Gastroesophageal sphincter (tissue), 4 donors: Measurements from ENCODE around the gene CEP41. TPM values are rescaled to one million over a fixed set of nuclear protein-coding genes. Genes with fewer than 3 reads are reported as not detected.

Experiments
- ATAC-seq: fragments of 150-250 bp; one replicate; pipeline ENCODE4 v1.9.1; 2016; ENCODE audit warnings: mild to moderate bottlenecking, moderate library complexity
- H3K27ac ChIP-seq, 4 donors: fragments of 200-600 bp; sonication (generic) in 3 of 4; 1 replicate in 3 of 4; 2 replicates in 1 of 4; pipeline ENCODE4 v1.5.1; 2016 to 2019
- H3K27me3 ChIP-seq: fragments of 200-600 bp; sonication (generic); one replicate; pipeline ENCODE4 v1.5.1; 2019
- H3K36me3 ChIP-seq, 2 donors: fragments of 200-600 bp; sonication (generic); one replicate each; pipeline ENCODE4 v1.5.1; 2019; ENCODE audit warnings: control low read depth in 1 of 2
- H3K4me1 ChIP-seq, 3 donors: fragments of 200-600 bp; sonication (generic); 1 replicate in 2 of 3; 2 replicates in 1 of 3; pipeline ENCODE4 v1.5.1; 2016 to 2019; ENCODE audit warnings: control low read depth in 2 of 3
- H3K4me3 ChIP-seq, 2 donors: fragments of 200-600 bp; sonication (generic); one replicate each; pipeline ENCODE4 v1.5.1; 2019; ENCODE audit warnings: mild to moderate bottlenecking in 1 of 2, moderate library complexity in 1 of 2
- H3K9me3 ChIP-seq, 3 donors: fragments of 200-600 bp; sonication (generic); one replicate each; pipeline ENCODE4 v1.5.1; 2017 to 2019; ENCODE audit warnings: control low read depth in 2 of 3
- CTCF ChIP-seq, 4 experiments: fragments of 200-600 bp in 2 of 4; fragments of 450-650 bp in 2 of 4; sonication (generic) in 1 of 4; IDR thresholded peaks; one replicate each; pipeline ENCODE4 v1.5.1; 2017 to 2019; ENCODE audit warnings: antibody characterized with exemption in 4 of 4, mild to moderate bottlenecking in 2 of 4, moderate library complexity in 2 of 4
- EP300 ChIP-seq: sonication (generic); formaldehyde crosslinking; IDR thresholded peaks from one replicate; pipeline ENCODE4 v1.6.1; 2017; ENCODE audit warnings: antibody characterized with exemption, mild to moderate bottlenecking
- POLR2A ChIP-seq, 2 donors: fragments of 450-650 bp; IDR thresholded peaks; one replicate each; pipeline ENCODE4 v1.6.1; 2017; ENCODE audit warnings: antibody characterized with exemption in 2 of 2, mild to moderate bottlenecking in 2 of 2, moderate library complexity in 1 of 2
- POLR2AphosphoS5 ChIP-seq: sonication (generic); formaldehyde crosslinking; IDR thresholded peaks from one replicate; pipeline ENCODE4 v1.6.1; 2017; ENCODE audit warnings: antibody characterized with exemption
- WGBS, 2 donors: methylation state at CpG; one replicate each; pipeline ENCODE4 v1.1.5; 2018; ENCODE audit warnings: low coverage in 1 of 2; 5-methylcytosine and 5-hydroxymethylcytosine counted together
- total RNA-seq, 4 donors: library from RNA; depleted of rRNA; stranded (reverse); fragments of >200 nt; gene quantifications; one replicate each; pipeline ENCODE4 v1.1.0, GENCODE V29; 2016

CEP41 gene
- total RNA-seq, 4 donors from 2014 or later, result 3.6 to 6.2 (median 3.9) TPM

- H3K4me1 ChIP-seq, result peaks cover 0 to 46% (median 27%) of the 10 kb centered on the region in 3 donors
- no peak overlapping the region for H3K4me3 ChIP-seq
- H3K27ac ChIP-seq, result peak overlapping the region in 3 of 4 donors; percentile 35 to 70 (median 69)
- TF ChIP-seq EP300, result no peak
- TF ChIP-seq POLR2AphosphoS5, result peak; percentile 13
- TF ChIP-seq POLR2A (IDR thresholded peaks at IDR 0.05), result no peak
- TF ChIP-seq CTCF (IDR thresholded peaks at IDR 0.05), result no peak
- no peaks in the 10 kb centered on the region for H3K27me3 ChIP-seq
- no peaks in the 10 kb centered on the region for H3K9me3 ChIP-seq
- H3K36me3 ChIP-seq, result no peaks in the 10 kb centered on the region
- WGBS, 2 donors, result 47 to 61% methylated on average over 9 to 18 of the region's 20 CpGs
- ATAC-seq, result no peak
These were observed 88.4 kb downstream of the CEP41 start for GRCh38 chr7:130352194-130353074.

- H3K27ac ChIP-seq, result peak overlapping the region in 3 of 4 donors; percentile 35 to 70 (median 69)
- H3K9me3 ChIP-seq, result no peaks in the 10 kb centered on the region
- H3K4me1 ChIP-seq, result peaks cover 0 to 39% (median 21%) of the 10 kb centered on the region in 3 donors
- WGBS, 2 donors, result 73 to 82% methylated on average over 3 to 5 of the region's 6 CpGs
- ATAC-seq, result no peak
- no peaks in the 10 kb centered on the region for H3K36me3 ChIP-seq
- H3K4me3 ChIP-seq, result no peak overlapping the region
- H3K27me3 ChIP-seq, result no peaks in the 10 kb centered on the region
- no peak for TF ChIP-seq CTCF (IDR thresholded peaks at IDR 0.05)
- no peak for TF ChIP-seq POLR2AphosphoS5
- no peak for TF ChIP-seq EP300
- no peak for TF ChIP-seq POLR2A (IDR thresholded peaks at IDR 0.05)
These were observed 89.1 kb downstream of the CEP41 start for GRCh38 chr7:130351791-130352090.

GRCh38 chr7:130350945-130351790 lies 89.6 kb downstream of the CEP41 start:
- H3K4me3 ChIP-seq, result no peak overlapping the region
- peak overlapping the region in 3 of 4 donors; percentile 35 to 70 (median 69) for H3K27ac ChIP-seq
- peaks cover 0 to 33% (median 15%) of the 10 kb centered on the region in 3 donors for H3K4me1 ChIP-seq
- no peaks in the 10 kb centered on the region for H3K27me3 ChIP-seq
- TF ChIP-seq CTCF (IDR thresholded peaks at IDR 0.05), result no peak
- TF ChIP-seq POLR2A (IDR thresholded peaks at IDR 0.05), result no peak
- TF ChIP-seq EP300, result no peak
- TF ChIP-seq POLR2AphosphoS5, result no peak
- ATAC-seq, result no peak
- H3K9me3 ChIP-seq, result no peaks in the 10 kb centered on the region
- WGBS, 2 donors, result 56% methylated on average over 4 to 6 of the region's 20 CpGs
- H3K36me3 ChIP-seq, result no peaks in the 10 kb centered on the region

- no peaks in the 10 kb centered on the region for H3K27me3 ChIP-seq
- H3K36me3 ChIP-seq, result no peaks in the 10 kb centered on the region
- H3K4me1 ChIP-seq, result peaks cover 0 to 27% (median 15%) of the 10 kb centered on the region in 3 donors
- TF ChIP-seq EP300 (no peak), CTCF (IDR thresholded peaks at IDR 0.05) (no peak), POLR2AphosphoS5 (no peak), POLR2A (IDR thresholded peaks at IDR 0.05) (no peak)
- H3K9me3 ChIP-seq, result no peaks in the 10 kb centered on the region
- WGBS, 2 donors, result 74 to 78% methylated on average over 8 to 13 of the region's 16 CpGs
- H3K4me3 ChIP-seq, result no peak overlapping the region
- no peak for ATAC-seq
- H3K27ac ChIP-seq, result peak overlapping the region in 3 of 4 donors; percentile 20 to 69 (median 26)
These were observed 90.7 kb downstream of the CEP41 start for GRCh38 chr7:130349911-130350782.
